CD4-positive, alpha-beta T cell treated with Interleukin-6 for 4 hours (primary cell): ENCODE measurements around the gene AJM1.

Experiments used
- DNase-seq: peaks from one replicate; pipeline ENCODE4 v3.0.0-alpha.2; 2020; ENCODE audit warnings: mixed read lengths

The AJM1 gene

DNA sequence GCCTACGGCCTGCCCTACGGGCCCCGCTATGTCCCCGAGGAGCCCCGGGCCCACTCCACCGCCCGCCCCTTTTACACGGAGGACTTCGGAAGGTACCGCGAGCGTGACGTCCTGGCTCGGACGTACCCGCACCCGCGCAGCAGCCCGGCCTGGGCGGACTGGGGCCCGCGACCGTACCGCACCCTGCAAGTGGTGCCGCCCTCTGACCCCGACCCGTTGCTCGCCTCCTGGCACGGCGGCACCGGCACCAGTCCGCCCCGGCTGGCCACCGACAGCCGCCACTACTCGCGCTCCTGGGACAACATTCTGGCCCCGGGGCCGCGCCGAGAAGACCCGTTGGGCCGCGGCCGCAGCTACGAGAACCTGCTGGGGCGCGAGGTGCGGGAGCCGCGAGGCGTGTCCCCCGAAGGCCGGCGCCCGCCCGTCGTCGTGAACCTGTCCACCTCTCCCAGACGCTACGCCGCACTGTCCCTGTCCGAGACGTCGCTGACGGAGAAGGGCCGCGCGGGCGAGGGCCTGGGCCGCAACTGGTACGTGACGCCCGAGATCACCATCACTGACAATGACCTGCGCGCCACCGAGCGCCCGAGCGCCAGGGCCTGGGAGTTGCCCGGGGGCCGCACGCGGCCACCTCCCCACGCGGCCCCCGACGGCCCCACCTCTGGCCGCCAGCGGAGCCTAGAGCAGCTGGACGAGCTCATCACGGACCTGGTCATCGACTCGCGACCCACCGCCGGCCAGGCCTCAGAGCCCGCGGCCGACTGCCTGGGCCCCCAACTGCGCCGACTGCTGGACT lies 3.4 kb downstream of the AJM1 start:
- no peak for DNase-seq

DNA sequence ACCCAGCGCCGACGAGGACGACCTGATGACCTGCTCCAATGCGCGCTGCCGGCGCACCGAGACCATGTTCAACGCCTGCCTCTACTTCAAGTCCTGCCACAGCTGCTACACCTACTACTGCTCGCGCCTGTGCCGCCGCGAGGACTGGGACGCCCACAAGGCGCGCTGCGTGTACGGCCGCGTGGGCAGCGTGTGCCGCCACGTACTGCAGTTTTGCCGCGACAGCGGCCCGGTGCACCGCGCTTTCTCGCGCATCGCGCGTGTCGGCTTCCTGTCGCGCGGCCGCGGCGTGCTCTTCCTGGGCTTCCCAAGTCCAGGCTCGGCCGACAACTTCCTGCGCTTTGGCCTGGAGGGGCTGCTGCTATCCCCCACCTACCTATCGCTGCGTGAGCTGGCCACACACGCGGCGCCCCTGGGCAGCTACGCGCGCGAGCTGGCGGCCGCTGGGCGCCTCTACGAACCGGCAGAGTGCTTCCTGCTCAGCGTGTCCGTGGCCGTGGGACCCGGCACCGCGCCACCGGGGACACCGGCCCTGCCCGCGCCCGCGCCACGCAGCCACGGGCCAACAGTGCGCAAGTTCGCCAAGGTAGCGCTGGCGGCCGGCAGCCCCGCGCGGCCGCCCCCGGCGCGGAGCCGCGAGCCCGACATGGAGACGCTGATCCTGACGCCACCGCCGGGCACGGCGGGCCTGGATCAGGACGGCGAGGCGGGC lies 4.3 kb downstream of the AJM1 start:
- no peak for DNase-seq

DNA sequence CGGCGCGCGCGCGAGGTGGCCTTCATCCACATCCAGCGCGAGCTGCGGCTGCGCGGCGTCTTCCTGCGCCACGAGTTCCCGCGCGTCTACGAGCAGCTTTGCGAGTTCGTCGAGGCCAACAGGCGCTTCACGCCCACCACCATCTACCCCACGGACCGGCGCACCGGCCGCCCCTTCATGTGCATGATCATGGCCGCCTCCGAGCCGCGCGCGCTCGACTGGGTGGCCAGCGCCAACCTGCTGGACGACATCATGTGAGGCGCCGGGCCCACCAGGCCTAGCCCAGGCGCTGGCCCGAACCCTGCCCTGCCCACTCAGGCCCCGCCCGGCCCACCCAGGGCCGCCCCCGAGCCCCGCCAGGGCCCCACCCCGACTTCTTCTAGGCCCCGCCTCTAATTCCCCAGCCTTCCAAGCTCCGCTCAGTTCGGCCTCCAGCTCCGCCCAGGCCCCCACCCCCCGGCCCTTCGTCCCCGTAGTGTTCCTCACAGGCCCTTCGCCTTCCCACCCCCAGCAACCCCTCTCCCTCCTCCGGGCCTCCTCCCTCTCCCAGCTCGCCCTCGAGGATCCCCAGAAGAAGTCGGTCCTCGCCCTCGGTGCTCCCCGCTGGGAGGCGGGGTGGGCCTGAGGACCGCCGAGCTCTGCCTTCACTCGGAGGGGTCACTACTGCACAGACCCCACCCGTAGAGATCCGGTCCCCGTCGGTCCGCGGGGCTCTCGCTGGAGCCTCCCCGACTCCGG lies 5.0 kb downstream of the AJM1 start:
- DNase-seq, result no peak

DNA sequence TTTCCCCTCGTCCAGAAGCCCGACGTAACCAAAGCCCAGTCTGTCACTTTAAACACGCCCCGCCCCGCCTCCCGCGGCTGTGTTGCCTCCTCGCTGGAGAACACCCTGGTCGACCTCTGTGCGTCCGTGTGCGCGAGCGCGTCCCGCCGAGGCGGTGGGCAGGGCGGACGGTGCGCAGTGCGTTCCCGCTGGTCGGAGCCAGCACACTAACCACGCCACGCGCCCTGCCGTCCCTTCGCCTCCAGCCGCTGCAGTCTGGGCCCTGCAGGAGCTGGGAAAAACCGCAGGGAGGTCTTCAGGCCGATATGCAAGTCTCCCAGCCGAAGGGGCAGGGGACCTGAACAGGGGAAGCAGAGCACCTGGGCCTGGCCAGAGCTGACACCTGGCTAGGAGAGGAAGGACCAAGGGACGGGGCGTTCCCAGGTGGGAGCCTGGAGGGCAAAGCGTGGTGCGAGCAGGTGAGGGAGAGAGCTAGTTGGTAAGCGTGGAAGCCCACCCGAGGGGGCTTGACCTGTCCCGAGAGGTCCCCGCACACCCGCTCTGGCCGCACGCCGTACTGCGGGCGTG lies 5.6 kb downstream of the AJM1 start:
- DNase-seq, result peak; percentile 72

DNA sequence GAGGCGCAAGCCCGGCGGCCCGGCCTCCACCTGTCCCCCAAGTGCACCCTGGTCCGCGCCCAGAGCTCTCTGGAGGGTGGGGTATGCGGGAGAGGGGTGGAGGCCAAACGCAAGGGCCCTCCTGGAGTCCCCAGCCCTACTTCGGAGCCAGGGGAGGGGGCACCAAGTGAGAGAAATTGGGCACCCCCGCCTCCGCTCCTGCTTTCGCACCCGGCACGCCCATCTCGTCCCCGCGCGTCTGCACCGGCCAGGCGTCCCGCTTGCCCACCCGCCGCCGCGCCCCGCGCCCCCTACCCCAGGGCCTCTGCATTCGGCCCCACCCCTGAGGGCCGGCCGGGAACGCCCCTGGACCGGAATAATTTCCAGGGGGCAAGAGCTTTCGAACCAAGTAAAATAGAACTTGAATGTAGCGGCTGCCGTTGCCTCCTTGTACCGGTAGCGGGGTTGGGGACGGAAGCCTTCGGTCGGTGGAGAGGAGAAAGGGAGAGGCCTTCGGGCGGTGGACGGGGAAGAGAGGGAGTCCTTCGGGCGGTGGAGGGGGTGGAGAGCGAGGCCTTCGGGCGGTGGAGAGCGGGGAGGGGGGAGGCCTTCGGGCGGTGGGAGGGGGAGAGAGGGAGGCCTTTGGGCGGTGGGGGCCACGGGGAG lies 6.2 kb downstream of the AJM1 start:
- DNase-seq, result peak; percentile 41

DNA sequence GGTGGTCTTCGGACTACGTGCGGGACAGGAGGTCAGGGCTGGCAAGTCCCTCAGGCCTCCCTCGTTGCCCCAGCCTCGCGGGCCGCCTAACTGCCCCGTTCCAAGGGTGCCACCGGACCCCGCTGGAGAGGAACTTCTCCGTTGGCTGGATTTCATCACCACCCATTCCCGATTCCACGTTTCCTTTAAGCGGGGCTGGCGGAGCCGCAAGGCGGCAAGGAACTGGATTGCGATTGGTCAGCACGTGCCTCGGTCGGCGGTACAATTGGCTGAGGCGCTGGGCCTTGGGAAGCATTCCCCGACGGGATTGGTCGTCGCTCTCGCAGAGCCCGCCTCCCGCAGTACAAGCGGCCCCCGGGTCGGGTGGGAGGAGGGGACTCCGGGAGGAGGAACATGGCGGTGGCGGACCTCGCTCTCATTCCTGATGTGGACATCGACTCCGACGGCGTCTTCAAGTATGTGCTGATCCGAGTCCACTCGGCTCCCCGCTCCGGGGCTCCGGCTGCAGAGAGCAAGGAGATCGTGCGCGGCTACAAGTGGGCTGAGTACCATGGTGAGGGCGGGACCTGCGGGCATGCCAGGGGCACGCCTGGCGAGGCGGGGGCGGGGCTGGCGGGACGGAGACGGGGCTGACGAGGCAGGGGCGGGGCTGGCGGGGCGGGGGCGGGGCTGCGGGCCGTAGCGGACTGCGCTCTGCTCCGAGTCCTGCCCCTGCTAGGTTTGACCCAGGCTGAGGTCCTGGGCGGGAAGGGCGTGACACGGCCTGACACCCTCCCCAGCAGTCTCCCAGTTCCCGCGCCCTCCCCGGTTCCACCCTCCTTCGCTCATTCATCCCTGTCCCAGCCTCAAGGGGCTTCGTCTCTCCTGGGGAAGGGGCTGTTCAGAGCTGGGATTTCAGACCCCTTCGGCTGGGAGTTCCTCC lies 7.0 kb downstream of the AJM1 start, which contains the start of gene PHPT1:
Gene PHPT1 (plus strand): TSS at position 372 of the 922 bp plus-strand sequence. CDS start 22 bp downstream, at position 394.
- DNase-seq, result peak; percentile 97

DNA sequence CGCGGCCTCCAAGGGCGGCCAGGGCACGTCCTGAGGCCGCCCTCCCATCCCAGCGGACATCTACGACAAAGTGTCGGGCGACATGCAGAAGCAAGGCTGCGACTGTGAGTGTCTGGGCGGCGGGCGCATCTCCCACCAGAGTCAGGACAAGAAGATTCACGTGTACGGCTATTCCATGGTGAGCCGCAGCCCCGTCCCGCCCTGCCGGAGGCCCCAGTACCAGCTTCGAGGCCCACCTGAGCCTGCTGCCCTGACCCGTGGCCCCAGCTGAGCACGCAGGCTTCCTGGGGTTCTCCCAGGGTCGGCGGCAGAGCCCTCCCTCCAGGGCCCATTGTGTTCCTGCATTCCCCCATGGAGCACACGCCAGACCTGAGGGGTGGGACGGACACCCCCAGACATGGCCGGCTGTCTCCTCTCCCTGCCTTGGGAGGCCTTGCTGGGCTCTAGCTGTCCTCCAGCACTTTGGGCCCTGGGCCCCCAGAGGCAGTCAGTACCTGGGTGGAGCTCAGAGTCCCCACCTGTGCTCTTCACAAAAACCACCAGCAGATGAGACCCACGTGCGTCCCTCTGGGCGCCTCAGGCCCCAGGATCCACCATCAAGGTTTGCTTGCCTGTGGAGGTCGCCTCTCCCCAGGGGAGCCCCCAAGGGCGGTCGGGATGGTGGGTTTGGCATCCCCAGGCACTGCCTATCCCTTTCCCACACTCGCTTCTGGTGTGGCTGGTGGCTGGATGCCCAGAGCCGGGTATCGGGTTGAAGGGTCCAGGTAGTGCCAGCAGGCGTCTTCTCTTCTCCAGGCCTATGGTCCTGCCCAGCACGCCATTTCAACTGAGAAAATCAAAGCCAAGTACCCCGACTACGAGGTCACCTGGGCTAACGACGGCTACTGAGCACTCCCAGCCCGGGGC lies 7.9 kb downstream of the AJM1 start:
- DNase-seq, result no peak

DNA sequence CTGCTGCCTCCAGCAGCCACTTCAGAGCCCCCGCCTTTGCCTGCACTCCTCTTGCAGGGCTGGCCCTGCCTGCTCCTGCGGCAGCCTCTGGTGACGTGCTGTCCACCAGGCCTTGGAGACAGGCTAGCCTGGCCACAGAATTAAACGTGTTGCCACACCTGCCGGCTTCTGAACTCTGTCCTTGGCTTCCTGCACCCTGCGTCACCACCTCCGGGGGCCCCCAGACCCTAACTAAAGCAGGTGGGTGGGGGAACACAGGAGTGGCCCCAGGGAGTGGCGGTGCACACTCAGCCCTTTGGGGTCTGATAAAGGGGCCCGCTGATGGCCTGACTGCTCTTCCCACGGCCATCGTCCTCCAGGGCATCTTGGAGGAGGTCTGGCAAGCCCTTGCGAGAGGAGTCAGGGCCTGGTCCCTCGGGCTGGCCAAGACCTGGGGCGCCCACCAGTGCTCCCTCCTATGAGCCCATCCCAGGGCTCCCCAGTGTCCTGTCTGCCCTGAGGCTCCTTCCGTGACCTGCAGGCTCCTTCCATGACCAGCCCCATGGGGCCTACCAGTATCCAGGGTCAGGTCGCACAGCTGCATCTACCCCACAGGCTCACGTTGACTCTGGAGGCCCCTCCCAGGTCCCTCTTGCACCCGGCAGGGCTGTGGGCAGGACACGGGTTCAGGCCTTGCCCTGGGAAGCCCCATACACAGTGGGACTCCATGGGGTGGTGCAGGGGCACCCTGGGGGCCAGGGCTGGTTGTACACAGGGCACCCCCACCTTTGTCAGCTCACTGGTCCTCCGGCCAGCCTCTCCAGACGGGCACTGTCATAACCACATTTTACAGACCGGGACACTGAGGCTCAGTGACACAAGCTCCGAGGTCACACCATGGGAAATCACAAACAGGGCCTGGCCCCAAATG lies 8.8 kb downstream of the AJM1 start:
- no peak for DNase-seq

DNA sequence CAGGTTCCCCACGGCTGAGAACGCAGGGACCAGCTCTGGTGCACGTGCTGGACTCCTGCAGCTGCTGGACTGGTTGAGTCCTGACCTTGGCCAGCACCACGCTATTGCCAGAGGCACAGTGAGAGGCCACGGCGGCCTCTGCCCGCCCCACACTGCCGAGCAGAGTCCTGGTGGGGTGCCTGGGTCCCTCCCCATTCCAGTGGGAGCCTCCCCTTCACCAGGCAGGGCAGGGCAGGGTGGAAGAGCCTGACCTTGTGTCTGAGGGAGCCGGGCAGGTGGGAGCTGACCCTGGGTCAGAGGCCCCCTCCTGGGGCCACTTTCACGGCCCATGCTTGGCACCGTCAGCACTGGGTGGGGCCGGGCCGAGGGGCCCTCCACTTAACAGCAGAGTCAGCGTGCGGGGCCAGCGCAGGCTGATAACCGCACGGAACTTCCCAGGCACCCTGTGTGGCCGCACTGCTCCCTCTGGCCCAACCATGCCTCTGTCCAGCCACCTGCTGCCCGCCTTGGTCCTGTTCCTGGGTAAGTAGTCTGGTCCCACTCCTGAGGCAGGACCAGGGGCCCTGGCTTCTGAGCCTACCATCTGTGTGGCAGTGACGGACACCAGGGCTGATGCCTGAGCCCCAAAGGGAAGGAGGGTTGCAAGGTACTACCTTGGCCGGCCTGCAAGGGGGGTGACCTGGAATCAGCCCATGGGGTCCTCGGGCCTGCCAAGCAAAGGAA lies 9.8 kb downstream of the AJM1 start, which contains the start of gene MAMDC4:
Gene MAMDC4 (plus strand): TSS at position 406 of the 723 bp plus-strand sequence. CDS start 71 bp downstream, at position 477.
- DNase-seq, result no peak

DNA sequence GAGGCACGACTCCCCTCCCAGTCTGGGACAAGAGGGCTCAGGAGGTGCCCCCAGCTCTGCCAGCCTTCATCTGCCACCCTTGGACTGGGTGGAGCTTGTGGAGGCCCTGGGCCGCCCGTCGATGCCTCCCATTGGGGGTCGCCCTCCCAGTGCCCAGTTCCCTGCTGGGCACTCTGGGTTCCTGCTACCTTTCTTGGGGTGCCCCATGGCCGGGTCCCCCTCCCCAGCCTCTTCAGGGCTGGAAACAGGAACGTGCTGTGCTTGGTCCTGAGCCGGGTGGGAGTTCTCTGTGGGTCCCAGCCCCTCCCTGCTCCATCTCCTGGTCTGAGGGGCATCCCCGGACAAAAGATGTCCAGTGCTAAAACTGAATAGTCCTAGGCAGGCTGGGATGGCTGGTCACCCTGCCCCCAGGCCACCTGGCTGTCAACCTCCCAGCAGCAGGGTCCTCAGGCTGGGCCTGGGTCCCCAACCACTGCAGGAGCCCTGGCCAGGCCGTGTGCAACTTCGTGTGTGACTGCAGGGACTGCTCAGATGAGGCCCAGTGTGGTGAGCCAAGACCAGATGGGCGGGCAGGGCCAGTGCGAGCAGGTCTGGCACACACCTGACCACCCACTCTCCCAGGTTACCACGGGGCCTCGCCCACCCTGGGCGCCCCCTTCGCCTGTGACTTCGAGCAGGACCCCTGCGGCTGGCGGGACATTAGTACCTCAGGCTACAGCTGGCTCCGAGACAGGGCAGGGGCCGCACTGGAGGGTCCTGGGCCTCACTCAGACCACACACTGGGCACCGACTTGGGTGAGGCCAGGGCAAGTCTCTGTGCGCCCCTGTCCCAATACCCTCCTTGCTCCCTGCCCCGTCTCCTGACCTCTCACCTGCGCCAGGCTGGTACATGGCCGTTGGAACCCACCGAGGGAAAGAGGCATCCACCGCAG lies 10.7 kb downstream of the AJM1 start:
- DNase-seq, result no peak

DNA sequence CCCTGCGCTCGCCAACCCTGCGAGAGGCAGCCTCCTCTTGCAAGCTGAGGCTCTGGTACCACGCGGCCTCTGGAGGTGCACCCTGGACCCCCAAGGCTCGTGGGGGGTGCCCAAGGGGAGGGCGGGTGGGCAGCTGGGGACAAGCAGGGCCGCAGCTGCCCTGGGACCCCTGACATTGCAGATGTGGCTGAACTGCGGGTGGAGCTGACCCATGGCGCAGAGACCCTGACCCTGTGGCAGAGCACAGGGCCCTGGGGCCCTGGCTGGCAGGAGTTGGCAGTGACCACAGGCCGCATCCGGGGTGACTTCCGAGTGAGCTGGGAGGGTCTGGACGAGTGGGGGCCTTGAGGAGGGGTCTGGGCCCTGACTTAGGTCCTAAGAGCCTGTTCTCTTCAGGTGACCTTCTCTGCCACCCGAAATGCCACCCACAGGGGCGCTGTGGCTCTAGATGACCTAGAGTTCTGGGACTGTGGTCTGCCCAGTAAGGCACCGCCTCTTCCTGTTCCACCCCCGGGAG lies 11.4 kb downstream of the AJM1 start:
- DNase-seq, result no peak

DNA sequence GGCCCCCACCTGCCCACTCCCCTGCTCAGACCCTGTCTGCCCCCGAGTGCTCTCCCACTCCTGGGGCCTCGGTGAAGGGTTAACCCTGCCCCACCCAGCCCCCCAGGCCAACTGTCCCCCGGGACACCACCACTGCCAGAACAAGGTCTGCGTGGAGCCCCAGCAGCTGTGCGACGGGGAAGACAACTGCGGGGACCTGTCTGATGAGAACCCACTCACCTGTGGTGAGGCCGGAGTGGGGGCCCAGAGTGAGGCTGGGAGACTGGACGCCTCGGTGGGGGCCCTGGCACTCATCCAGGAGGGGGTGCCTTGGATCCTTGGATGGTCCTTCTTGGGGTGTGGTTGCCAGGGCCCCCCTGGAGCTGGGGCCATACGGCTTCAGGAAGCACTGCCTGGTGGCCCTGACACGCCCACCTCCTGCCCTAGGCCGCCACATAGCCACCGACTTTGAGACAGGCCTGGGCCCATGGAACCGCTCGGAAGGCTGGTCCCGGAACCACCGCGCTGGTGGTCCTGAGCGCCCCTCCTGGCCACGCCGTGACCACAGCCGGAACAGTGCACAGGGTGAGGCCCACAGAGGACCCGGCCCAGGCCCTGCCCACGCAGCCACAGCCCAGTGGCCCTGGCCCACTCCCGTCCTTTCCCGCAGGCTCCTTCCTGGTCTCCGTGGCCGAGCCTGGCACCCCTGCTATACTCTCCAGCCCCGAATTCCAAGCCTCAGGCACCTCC lies 12.0 kb downstream of the AJM1 start:
- DNase-seq, result no peak

DNA sequence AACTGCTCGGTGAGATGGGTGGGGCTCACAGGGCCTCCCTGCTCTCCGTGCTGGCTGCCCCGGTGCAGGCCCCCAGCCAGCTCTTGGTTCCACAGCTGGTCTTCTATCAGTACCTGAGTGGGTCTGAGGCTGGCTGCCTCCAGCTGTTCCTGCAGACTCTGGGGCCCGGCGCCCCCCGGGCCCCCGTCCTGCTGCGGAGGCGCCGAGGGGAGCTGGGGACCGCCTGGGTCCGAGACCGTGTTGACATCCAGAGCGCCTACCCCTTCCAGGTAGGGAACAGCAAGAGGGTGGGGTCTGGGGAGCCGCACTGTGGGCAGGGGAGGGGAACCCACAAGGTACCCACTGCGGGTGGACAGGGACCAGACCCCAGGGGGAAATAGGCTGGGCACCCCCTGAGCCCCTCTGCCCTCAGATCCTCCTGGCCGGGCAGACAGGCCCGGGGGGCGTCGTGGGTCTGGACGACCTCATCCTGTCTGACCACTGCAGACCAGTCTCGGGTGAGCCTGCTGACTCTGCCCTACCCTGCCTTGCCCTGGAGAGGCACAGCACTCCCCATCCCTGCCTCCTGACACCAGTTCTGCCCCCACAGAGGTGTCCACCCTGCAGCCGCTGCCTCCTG lies 12.7 kb downstream of the AJM1 start:
- no peak for DNase-seq

DNA sequence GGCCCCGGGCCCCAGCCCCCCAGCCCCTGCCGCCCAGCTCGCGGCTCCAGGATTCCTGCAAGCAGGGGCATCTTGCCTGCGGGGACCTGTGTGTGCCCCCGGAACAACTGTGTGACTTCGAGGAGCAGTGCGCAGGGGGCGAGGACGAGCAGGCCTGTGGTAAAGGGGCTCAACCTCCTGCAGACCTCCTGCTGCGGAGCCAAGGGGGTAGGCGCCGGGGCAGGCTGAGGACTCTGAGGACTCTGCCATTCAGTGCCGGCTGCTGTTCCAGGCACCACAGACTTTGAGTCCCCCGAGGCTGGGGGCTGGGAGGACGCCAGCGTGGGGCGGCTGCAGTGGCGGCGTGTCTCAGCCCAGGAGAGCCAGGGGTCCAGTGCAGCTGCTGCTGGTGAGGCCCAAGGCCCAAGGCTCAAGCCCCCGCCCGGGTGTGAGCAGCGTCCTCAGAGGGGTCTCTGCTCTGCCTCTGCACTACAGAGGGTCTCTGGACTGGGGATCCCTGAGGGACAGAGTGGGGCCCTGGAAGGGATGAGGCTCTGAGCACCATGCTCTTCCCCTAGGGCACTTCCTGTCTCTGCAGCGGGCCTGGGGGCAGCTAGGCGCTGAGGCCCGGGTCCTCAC lies 13.3 kb downstream of the AJM1 start:
- DNase-seq, result no peak

DNA sequence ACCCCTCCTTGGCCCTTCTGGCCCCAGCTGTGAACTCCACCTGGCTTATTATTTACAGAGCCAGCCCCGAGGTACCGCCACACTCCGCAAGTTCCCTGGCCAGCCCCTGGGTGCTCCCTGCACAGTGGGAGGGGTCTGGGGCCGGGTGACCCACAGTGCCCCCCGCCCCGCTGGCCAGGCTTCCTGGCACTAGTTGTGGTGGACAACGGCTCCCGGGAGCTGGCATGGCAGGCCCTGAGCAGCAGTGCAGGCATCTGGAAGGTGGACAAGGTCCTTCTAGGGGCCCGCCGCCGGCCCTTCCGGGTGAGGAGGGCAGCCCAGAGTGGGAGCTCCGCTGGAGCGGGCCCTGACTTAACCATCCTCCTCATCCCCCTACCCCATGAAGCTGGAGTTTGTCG lies 13.8 kb downstream of the AJM1 start:
- no peak for DNase-seq
